GM23248 (cell line): ENCODE measurements around the gene EPHB6.

Experiments
- EZH2 ChIP-seq: fragments of 200-600 bp; sonication (generic); IDR thresholded peaks from 2 replicates; pipeline ENCODE4 v1.6.1; 2018; ENCODE audit warnings: antibody characterized with exemption, mild to moderate bottlenecking; ENCODE audit not compliant: insufficient read depth, poor library complexity, severe bottlenecking
- EZH2phosphoT487 ChIP-seq: fragments of 200-600 bp; sonication (generic); IDR thresholded peaks from 2 replicates; pipeline ENCODE4 v1.6.1; 2018; ENCODE audit warnings: antibody characterized with exemption, moderate library complexity, mild to moderate bottlenecking, low read depth; ENCODE audit not compliant: insufficient read depth

- no peak for TF ChIP-seq EZH2
- TF ChIP-seq EZH2phosphoT487, result no peak
These were observed 42.0 kb downstream of the EPHB6 start for GRCh38 chr7:142896741-142897379.
